GM18498 (cell line): ENCODE results near the gene GZMM.
"Not testable (repeated sequence)": the region's sequence is repeated elsewhere in the genome, so short reads cannot be mapped to it uniquely, and the experiment has no call there.

ENCODE experiments used
- ATAC-seq: cut with Tn5 transposase; IDR thresholded peaks from one replicate; pipeline ENCODE4 v1.9.1; 2021; ENCODE audit warnings: mild to moderate bottlenecking, moderate library complexity; ENCODE audit not compliant: unreplicated experiment

Gene GZMM

GRCh38 chr19:580274-580835 is 36.5 kb downstream of the GZMM start:
- no peak for ATAC-seq

GRCh38 chr19:581399-582111 is 37.7 kb downstream of the GZMM start:
- ATAC-seq, result no peak

- no peak for ATAC-seq
Measured at GRCh38 chr19:582497-583197, 38.8 kb downstream of the GZMM start.

- no peak for ATAC-seq
Measured at GRCh38 chr19:583198-583967, 39.5 kb downstream of the GZMM start.

GRCh38 chr19:583968-584239 is 40.1 kb downstream of the GZMM start:
- ATAC-seq, result no peak

GRCh38 chr19:584240-585001 is 40.6 kb downstream of the GZMM start:
- no peak for ATAC-seq

GRCh38 chr19:585146-585545 is 41.3 kb downstream of the GZMM start:
- not testable (repeated sequence) for ATAC-seq

GRCh38 chr19:585551-586110 is 41.8 kb downstream of the GZMM start:
- no peak for ATAC-seq

GRCh38 chr19:588093-588740 is 44.4 kb downstream of the GZMM start:
- no peak for ATAC-seq

- ATAC-seq, result no peak
Measured at GRCh38 chr19:588741-589692, 45.2 kb downstream of the GZMM start.

GRCh38 chr19:589693-590395 is 46.0 kb downstream of the GZMM start, which contains the start of gene HCN2:
TSS of gene HCN2 (plus strand) at chr19:589881. CDS start at chr19:589946, 65 bp downstream.
- ATAC-seq, result no peak

GRCh38 chr19:590396-590745 is 46.5 kb downstream of the GZMM start:
- ATAC-seq, result no peak

GRCh38 chr19:590750-591098 is 46.9 kb downstream of the GZMM start:
- no peak for ATAC-seq

GRCh38 chr19:591099-591958 is 47.5 kb downstream of the GZMM start:
- no peak for ATAC-seq

GRCh38 chr19:592101-592500 is 48.2 kb downstream of the GZMM start:
- no peak for ATAC-seq

- no peak for ATAC-seq
Measured at GRCh38 chr19:593055-593454, 49.2 kb downstream of the GZMM start.

GRCh38 chr19:593505-593904 is 49.7 kb downstream of the GZMM start:
- no peak for ATAC-seq
